GM18870 (cell line): ENCODE measurements around the gene KLHL25.

Experiments used
- ATAC-seq: cut with Tn5 transposase; IDR thresholded peaks from one replicate; pipeline ENCODE4 v1.9.1; 2021; ENCODE audit warnings: moderate library complexity; ENCODE audit not compliant: unreplicated experiment

The KLHL25 gene

DNA sequence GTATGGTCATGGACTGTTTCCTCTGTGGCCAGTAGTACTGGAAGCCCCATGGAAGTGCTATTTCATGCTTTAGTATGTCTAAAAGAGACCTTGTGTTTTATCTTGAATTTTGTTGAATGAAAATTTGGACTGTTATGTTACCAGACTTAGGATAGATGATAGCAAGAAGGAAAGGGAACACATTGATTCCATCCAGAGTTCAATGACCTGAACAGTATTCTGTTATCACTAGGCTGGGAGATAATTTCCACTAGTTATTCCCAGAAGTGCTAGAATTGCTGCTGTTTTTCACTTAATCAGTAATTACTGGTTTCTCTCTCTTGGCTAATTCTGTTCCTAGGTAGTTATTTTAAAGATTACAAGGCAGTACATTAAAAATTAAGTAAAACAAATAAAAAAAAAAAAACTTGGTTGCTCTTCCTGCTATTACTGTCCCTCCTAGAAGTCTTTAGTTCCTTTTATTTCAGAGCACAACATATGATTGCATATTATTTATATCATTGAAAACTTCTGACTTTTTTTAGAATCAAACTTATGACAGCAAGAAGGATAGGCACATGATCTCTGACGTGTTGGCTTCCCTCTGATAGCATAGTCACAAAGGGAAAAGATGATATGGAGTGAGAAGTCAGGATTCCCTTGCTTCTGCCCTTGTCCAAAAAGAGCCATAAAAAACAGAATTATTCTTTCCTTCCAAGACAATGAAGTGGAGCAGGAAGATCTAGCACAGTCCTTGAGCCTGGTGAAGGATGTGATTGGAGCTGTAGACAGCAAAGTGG, 72.2 kb downstream of the KLHL25 start:
- ATAC-seq = no peak

GRCh38 chr15:85718981-85719380, 75.7 kb downstream of the KLHL25 start:
- ATAC-seq = no peak

DNA sequence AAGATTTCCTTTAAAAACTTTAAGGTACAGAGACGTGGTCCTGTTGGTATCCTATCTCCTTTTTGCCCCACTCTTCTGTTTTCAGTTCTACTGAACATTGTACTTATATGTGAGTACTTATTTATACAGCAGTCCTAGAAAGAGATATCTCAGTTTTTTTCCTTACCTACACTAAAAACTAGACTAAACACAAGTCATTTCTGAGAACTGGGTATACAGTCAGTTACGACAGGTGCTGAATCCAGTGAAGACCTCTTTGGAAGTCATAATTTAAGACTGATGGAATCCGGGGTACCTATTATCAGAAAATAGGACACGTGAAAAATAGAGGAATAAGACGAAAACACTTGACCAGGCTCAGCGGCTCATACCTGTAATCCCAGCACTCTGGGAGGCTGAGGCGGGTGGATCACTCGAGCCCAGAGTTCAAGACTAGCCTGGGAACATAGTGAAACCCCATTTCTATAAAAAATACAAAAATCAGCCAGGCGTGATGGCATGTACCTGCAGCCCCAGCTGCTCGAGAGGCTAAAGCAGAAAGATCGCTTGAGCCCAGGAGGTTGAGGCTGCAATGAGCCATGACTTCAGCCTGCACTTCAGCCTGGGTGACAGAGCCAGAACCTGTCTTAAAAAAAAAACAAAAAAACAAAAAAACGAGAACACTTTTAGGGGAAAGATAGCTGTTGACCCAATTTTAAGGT, 76.3 kb downstream of the KLHL25 start:
- ATAC-seq = peak; percentile 59

DNA sequence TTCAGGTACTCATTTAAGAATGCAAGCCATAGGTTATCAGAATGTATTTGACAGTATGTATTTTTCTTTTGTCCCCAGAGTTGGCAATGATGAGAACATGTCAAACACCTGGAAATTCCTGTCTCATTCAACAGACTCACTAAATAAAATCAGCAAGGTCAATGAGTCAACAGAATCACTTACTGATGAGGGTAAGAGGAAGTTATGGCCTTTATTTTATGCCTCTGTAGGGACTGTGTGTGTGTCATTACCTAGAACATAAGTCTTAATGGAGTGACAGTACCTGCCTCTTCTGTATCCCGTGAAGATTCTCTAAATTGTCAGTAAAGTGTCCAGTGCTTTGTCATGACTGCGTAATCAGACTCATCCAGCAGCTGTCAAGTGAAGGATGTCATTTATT, 77.5 kb downstream of the KLHL25 start:
- no peak for ATAC-seq

DNA sequence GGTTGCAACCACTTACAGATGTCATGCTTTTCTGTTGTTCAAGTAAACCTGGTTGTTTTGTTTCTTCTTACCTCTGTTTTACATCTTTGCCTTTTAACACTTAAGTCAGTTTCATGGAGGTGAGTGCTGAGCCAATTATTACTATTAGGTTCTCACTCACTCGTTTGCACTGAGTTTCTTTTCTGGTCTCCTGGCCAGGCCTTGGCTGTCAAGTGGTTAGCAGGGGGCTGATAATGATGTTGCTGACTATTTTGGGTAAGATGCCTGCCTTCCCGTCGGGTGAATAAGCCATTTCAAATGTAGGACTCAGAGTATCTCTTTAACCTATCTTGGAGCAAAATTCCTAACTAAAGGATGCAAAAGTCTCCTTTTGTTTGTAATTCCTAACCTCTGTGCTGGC, 78.5 kb downstream of the KLHL25 start:
- ATAC-seq = no peak

DNA sequence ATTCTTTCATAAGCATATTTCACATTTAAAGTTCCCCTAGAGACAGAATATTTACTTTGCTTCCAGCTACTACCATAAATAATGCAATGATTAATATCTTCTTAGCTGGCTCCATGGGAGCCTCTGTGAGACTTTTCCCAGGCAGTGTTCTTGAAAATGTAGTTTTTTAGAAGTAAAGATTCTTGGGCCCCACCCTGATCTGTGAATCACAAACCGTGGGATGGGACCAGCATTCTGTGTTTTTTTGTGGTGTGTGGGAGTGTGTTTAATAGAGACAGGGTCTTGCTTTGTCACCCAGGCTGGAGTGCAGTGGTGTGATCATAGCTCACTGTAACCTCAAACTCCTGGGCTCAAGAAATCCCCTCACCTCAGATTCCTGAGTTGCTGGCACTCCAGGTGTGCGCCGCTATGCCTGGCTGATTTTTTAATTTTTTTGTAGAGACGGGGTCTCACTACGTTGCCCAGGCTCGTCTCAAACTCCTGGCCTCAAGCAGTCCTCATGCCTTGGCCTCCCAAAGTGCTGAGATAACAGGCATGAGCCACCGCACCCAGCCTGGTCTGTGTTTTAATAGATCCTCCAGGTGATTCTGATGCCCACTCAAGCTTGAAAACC, 83.0 kb downstream of the KLHL25 start:
- no peak for ATAC-seq

GRCh38 chr15:85710340-85710842, 84.3 kb downstream of the KLHL25 start:
- ATAC-seq = peak; percentile 66
